ENCODE measurements around the gene LDB3.

DNA sequence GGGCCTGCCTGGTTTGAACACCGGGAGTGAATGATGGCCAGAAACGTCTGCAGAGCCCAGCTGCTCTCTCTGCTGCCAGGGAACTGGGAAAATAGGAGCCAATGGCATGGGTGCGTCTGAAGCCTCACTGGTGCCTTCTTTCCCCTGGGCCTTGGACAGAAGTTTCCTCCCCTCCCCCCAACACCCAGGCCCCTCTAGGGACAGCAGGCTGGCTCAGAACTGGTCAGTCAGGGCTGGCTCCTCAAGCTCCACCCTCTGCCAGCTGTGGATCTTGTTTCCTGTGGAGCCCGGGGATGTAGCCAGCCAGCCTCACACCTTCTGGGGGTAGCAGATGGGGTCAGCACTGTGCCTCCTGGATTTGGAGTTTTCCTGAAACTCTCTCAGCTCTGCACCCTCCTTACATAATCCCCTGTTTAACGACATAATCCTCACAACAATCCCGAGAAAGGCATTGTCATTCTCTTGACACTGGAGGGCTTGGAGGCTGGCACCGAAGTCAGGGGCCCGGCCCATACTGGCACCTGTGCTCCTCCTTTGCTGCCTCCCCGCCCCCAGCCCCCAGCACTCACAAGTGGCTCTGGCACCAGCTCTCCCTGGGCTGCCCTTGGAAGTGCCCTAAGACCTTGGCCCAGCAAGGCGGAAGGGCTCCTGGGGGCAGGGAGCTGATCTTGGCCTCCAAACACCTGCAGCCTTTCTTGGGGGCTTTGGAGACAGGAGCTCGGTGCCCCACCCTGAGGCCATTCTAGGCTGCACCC is 5.7 kb downstream of the LDB3 start:
- TF ChIP-seq CTCF (IDR thresholded peaks at IDR 0.05; ENCODE audit: low read depth, low read length, poor library complexity, severe bottlenecking), result no peak
- TF ChIP-seq EZH2phosphoT487 (IDR thresholded peaks at IDR 0.05; ENCODE audit: borderline replicate concordance, low read length), result no peak

Measured in DOHH2 (cell line).